IPS-18c (cell line): ENCODE measurements around the gene COL1A1.

Experiments used
- H3K4me3 ChIP-seq: 2 replicates; pipeline ENCODE4 v1.7.0; 2013; ENCODE audit warnings: low read depth, mild to moderate bottlenecking, low read length, moderate library complexity; ENCODE audit not compliant: insufficient read depth
- H3K9me3 ChIP-seq: one replicate; pipeline ENCODE4 v1.6.1; 2013; ENCODE audit warnings: mild to moderate bottlenecking, low read length, moderate library complexity; ENCODE audit not compliant: control insufficient read depth, insufficient read depth

COL1A1 gene

GRCh38 chr17:50205963-50206505 is 4.6 kb upstream of the COL1A1 start:
- H3K4me3 ChIP-seq: no peak overlapping the region
- no peaks in the 10 kb centered on the region for H3K9me3 ChIP-seq

- no peak overlapping the region for H3K4me3 ChIP-seq
- H3K9me3 ChIP-seq: no peaks in the 10 kb centered on the region
Measured at GRCh38 chr17:50205111-50205962, 3.9 kb upstream of the COL1A1 start.

- no peaks in the 10 kb centered on the region for H3K9me3 ChIP-seq
- no peak overlapping the region for H3K4me3 ChIP-seq
Measured at GRCh38 chr17:50204431-50204830, 3.0 kb upstream of the COL1A1 start.

GRCh38 chr17:50203604-50204345 is 2.3 kb upstream of the COL1A1 start:
- H3K9me3 ChIP-seq: no peaks in the 10 kb centered on the region
- no peak overlapping the region for H3K4me3 ChIP-seq

GRCh38 chr17:50203086-50203485 is 1.7 kb upstream of the COL1A1 start:
- H3K9me3 ChIP-seq: no peaks in the 10 kb centered on the region
- no peak overlapping the region for H3K4me3 ChIP-seq

DNA sequence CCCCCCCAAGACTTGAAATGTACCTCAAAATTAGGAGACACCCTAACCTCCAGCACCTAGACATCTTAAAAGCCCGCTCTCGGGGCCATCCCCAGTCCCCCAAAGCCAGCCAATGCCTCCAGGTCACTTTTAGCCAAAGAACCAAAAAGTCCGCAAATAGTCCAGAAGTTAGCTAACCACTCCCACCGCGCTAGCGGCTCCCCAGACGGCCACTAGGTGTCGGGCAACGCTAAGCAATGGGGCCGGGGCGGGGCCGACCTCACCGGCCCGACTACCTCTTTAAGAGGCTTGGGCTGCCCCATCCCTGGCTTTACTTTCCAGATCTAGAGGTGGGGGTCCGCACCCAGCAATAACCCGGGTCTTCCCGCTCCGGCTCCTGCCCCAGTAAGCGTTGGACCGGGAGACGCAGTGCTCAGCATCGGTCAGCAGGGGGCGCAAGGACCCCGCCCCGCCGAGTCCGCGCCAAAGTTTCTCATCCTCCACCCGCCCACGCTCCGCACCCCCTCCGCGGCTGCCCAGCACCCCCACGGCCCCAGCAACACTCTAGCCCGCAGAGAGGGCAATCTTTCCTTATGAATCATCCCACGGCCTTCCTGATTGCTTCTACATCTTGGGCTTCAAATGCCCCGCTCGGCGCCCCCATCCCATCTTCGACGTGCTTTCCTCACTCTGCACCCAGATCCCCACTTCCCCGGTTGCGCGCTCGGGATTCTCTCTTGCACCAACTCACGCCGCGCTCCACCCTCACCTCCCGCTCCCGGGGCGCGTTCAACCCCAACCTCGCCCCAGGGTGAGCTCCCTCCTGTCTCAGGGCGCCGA is 765 bp downstream of the COL1A1 start:
- no peaks in the 10 kb centered on the region for H3K9me3 ChIP-seq
- H3K4me3 ChIP-seq: peak overlapping the region; percentile 60

GRCh38 chr17:50199803-50200456 is 1.5 kb downstream of the COL1A1 start:
- H3K4me3 ChIP-seq: peak overlapping the region; percentile 60

GRCh38 chr17:50199211-50199802 is 2.1 kb downstream of the COL1A1 start:
- Histone ChIP-seq H3K4me3 (no peak overlapping the region; the same call in 1 of the 2 replicates), H3K9me3 (no peaks in the 10 kb centered on the region)

More at GRCh38 chr17:50199803-50200456, 1.5 kb downstream of the COL1A1 start:
- H3K9me3 ChIP-seq: no peaks in the 10 kb centered on the region

DNA sequence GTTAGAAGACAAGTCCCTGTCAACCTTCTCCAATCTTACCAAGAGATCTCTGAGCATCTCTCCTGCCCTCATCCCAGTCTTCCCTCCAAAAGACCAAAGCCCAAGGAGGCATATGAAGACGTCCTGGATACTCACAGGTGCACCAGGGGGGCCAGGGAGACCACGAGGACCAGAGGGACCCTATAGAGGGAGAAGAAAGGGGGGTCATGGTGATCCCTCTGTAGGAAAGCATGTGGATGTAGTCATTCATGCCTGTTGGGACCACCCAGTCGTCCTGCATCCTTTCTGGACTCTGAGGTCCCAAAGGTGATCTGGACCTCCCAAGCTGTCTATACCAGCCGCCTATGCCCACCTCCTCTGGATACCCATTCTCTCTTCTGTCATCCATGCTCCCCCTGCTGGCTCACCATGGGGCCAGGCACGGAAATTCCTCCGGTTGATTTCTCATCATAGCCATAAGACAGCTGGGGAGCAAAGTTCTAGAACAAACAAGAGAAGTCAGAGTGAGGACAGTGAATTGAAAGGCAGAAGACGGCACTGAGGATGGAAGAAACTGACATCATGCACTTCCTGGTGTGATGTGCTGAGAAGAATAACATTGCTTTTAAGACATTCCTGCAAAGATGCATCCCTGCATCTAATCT is 3.3 kb downstream of the COL1A1 start:
- no peak overlapping the region for H3K4me3 ChIP-seq
- no peaks in the 10 kb centered on the region for H3K9me3 ChIP-seq

GRCh38 chr17:50196826-50197225 is 4.6 kb downstream of the COL1A1 start:
- no peak overlapping the region for H3K4me3 ChIP-seq
- no peaks in the 10 kb centered on the region for H3K9me3 ChIP-seq

DNA sequence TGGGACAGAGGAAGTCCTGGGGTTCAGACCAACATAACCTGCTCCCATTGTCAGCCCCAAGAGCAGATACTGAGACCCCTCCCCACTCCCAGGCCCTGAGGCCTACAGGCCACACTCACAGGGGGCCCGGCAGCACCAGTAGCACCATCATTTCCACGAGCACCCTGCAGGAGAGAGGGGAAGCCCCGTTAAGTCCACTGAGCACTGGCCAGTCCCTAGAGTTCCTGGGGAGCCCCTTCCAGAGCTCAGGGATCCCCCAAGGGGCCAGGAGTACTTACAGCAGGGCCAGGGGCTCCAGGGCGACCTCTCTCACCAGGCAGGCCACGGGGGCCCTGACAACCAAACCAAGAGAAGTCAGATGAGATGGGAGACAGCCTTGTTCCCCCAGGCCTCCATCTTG is 5.4 kb downstream of the COL1A1 start:
- no peak overlapping the region for H3K4me3 ChIP-seq

GRCh38 chr17:50194934-50195865 is 6.2 kb downstream of the COL1A1 start:
- Histone ChIP-seq H3K9me3 (no peaks in the 10 kb centered on the region), H3K4me3 (no peak overlapping the region)

More for the DNA sequence above, 5.4 kb downstream of the COL1A1 start:
- no peaks in the 10 kb centered on the region for H3K9me3 ChIP-seq

GRCh38 chr17:50194140-50194933 is 7.1 kb downstream of the COL1A1 start:
- Histone ChIP-seq H3K4me3 (no peak overlapping the region), H3K9me3 (no peaks in the 10 kb centered on the region)

GRCh38 chr17:50192618-50193291 is 8.7 kb downstream of the COL1A1 start:
- Histone ChIP-seq H3K9me3 (no peaks in the 10 kb centered on the region), H3K4me3 (no peak overlapping the region)
